Erythroblast (primary cell): ENCODE results near the gene CD74.
A peak's percentile ranks its signal among the peaks of the same experiment; 100 is the strongest.

Experiments
- DNase-seq, 2 experiments: peaks; one replicate each; lab custom pipeline; 2025; lab: John Stamatoyannopoulos, UW
- GATA1 ChIP-seq: IDR thresholded peaks from 2 replicates; pipeline ENCODE4 v1.6.1; 2011; ENCODE audit warnings: low read depth, mild to moderate bottlenecking, control low read depth, low read length, moderate library complexity
- POLR2A ChIP-seq: IDR thresholded peaks from 2 replicates; pipeline ENCODE4 v1.6.1; 2011; ENCODE audit warnings: mild to moderate bottlenecking, low read length

CD74 gene

DNA sequence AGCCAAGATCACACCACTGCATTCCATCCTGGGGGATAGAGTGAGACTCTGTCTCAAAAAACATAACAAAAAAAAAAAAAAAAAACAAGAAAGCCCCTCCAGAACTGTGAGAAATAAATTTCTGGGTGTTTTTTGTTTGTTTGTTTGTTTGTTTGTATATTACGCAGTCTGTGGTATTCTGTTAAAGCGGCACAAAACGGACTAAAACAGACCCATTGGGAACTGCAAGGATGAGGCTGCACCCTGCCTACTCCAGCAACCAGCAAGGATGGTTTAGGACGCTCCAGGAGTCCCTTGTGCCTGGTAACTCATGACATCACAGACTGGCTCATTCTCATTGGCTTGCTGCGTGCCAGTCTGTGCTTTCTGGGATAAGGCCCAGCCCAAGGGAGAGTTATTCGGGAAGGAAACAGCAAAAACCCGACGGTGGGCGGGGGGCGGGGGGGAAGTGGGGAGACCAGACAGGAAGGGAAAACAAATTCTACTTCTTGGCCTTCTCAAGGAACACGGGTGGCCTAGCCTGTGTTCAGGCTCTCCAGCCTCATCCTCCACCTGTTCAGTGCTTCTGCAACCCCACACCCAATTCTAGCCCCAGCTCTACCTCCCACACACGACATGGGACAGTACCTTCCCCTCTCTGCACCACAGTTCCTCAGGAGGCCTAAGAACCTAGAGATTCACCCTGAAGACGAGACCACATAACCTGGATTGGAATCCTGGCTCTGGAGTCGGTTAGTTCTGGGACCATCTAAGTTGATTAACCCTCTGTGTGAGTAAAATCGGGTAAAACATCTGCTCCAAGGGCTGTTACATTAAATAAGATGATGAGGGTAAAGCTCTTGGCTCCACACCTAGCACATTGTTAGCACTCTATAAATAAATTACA lies 2.8 kb downstream of the CD74 start:
- no peak for TF ChIP-seq POLR2A
- TF ChIP-seq GATA1: no peak
- DNase-seq: peak; percentile 60 to 67

DNA sequence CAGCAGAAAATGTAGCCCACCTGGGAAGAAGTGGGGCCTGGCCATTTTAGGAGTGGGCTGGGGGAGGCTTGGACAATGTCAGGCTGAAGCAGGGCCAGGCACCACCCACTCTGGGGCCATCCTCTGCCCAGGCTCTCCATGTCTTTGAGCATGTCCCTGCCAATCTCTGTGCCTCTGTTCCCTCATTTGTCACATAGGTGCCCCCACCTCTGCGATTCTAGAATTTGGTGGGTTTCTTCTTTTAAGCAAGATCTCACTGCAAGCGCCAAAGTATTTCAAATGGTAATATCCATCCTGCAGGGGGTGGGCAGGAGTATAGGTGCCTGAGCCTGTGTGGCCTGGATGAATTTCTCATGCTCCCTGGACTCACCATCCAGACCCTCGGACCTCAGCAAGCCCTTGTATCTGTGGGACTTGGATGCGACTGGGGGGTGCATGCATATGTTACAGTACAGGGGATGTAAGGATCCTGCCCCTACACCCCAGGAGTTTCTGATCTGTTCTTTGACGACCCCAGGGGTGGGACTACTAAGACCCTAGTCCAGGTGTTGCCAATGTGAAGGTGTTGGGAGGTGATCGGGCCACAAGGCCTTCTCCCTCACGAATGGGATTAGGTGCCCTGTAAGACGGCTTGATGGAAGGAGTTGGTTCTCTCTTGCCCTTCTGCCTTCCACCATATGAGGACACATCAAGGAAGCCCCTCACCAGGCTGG lies 4.3 kb downstream of the CD74 start:
- no peak for DNase-seq
- no peak for TF ChIP-seq GATA1
- no peak for TF ChIP-seq POLR2A

DNA sequence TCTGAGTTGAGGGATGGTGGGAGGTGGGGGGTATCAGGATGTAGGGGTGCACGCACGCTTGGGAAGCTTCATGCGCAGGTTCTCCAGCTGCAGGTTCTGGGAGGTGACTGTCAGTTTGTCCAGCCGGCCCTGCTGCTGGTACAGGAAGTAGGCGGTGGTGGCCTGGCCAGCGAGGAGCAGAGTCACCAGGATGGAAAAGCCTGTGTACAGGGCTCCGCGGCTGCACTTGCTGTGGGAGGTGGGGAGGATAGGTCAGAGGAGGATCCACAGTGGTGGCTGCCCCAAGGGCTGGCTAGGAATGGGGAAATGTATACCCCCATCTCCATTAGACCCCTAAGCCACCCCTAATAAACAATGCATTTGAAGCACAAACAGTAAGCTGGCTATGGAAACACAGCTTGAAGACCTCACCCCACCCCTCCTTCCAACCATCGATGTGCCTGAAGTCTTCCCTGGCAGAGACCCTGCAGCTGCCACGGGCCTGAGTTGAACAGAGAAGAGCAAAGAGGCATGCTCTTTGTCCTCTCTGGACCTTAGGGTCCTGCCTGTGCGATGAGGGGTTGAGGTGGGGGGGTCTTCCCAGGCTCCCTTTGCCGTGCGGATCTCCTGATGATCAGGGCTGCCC lies 5.5 kb downstream of the CD74 start:
- no peak for DNase-seq
- TF ChIP-seq GATA1 (no peak), POLR2A (no peak)

DNA sequence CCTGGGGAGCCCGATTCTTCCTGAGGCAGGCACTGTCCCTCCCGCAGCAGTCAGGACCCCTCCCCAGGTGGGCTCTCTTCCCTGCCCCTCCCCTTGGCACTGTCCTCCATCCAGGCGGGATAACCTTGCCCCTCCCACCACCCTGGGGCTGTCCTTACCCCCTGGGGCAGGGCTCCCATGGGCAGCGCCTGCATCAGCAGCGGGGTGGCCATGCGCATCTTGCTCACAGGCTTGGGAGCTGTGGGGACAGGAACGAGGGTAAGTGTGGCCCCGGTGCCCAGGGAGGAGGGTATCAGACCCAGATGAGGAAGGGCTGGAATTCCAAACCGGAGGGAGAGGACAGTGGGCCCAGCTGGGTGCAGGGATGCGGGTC lies 6.0 kb downstream of the CD74 start:
- TF ChIP-seq GATA1 (no peak), POLR2A (no peak)
- DNase-seq: no peak

DNA sequence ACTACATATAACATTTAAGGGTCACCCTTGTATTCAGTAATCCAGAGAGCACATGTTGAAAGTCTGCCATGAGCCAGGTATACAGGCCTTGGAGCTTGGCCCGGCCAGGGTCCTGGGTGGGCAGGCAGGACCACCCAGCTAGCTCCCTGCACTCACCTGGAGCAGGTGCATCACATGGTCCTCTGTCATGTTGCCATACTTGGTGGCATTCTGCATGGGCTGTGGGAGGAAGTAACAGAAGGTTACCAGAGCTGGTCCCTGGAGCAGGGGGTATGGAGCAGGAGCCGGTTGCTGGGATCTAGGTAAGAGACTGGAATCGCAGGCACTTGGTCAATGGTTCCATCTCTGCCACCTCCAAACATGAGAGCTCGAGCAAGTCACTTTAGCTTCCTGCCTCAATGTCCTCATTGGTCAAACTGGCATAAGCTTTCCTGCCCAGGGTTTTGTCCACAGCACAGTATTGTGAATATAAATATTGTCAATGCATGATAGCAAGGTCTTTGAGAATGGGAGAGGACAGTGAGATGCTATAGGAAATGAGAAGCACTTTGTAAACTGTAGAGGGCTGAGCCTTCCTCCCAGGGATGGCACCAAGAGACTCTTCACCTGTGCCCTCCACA lies 6.5 kb downstream of the CD74 start:
- no peak for TF ChIP-seq POLR2A
- no peak for TF ChIP-seq GATA1
- no peak for DNase-seq

DNA sequence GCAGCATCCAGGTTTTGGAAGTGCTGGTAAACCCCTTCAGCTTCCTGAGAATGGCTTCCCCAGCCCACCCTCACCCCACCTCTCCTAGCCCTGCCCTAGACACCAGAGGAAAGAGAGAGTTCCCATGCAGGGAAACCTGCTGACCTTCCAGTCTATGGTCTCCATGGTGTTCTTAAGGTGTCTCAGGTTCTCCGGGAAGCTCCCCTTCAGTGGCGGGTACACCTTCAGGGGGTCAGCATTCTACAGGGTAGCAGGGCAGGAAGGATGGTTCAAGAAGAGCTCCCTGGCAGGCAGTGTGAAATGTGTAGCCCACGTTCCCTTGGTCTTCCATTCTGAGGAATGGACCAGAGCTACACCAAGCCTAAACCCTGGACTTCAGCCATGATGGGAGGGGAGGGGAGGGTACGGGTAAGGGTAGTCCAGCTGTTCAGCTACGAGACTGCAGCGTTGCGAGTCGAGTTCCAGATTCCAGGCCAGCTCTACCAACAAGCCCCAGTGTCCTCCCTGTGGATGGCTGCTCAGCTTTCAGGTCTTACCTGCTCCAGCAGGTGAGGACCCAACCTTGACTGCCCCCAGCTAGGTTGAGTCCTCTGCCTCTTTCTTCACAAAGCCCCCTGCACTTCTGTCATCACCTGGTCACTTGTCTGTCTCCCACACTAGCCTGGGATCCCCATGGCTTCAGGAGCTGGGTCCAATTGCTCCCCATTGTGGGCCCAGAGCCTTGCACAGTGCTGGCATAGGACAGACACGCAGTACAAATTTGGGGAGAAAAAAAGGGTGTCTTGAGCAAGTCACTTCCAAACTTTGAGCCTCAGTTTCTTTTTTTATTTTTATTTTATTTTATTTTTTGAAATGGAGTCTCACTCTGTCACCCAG lies 7.5 kb downstream of the CD74 start:
- TF ChIP-seq GATA1: no peak
- TF ChIP-seq POLR2A: no peak
- no peak for DNase-seq

DNA sequence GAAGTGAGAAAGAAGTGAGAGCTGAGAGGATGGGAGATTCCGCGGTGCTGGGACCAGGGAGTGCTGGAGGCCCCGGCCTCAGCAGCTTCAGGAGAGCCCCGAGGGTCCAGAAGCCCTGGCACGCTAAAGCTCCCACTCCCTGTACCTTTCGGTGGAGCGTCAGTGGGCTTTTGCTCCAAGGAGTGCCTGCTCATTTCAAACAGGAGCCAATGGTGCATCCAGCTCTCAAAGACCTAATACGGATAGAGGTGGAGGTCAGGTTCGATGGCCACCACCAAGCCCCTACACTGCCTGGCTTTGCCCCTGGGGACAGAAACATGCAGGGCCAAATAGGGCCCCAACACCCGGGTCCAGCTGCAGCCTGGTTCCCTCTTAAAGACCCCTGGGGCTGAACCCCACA lies 8.2 kb downstream of the CD74 start:
- no peak for DNase-seq
- TF ChIP-seq POLR2A: no peak
- no peak for TF ChIP-seq GATA1

DNA sequence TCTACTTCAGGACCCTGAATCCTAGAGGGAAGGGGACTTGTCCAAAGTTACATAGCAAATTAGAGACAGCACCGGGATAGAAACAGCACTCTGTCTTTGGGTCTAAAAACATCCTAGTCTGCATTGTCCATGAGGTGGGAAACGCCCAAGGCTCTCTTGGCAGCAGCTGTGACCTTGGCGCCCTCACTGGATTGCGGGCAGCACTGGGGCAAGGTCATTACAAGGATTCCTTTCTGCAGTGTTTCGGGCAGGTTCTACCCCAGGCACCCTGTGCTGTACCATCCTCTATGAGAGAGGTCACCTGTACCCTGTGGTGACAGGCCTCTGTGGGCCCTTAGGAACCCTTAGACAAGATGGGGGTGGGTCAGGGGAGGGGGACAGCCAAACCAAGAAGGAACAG lies 8.6 kb downstream of the CD74 start:
- no peak for DNase-seq
- TF ChIP-seq POLR2A (no peak), GATA1 (no peak)

DNA sequence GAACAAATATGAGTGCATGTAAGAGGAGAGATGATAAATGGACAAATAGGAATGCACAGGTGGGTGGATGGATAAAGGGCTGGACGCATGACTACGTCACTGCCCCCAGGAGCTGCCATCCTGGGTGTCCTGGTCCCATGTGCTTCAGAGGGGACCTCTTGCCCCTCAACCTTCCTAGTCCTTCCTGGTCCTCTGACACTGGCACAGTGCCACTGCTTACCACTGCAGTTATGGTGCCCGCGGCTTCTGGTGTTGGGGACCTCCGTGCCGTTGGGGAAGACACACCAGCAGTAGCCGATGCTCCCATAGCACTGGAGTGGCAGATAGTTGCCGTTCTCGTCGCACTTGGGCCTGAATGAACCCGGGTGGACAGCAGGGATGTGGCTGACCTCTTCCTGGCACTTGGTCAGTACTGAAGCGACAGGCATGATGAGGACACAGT lies 9.8 kb downstream of the CD74 start:
- no peak for TF ChIP-seq POLR2A
- TF ChIP-seq GATA1: no peak
- DNase-seq: no peak

DNA sequence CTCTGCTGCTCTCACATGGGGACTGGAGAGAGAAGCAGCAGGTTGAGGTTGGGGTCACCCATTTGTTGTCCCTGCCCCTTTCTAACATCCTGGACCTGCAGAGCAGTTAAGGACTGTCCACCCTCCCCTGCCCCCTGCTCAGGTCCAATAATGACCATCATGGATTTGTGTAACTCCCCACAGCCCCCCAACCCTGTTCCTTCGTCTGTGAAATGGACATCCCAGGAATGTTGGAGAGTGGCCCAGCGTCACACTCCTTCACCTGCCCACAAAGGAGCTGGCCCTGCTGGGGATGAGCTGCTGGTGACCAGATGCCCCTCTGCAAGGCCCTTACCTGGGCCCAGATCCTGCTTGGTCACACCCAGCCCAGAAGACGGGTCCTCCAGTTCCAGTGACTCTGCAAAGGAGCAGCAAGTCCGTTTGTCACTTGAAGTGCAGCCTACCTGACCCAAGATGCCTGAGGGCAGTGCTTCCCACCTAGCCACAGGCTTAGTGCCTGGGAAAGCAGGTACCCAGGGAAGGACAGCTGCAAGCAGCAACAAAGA lies 10.4 kb downstream of the CD74 start:
- no peak for DNase-seq
- no peak for TF ChIP-seq POLR2A
- TF ChIP-seq GATA1: no peak

DNA sequence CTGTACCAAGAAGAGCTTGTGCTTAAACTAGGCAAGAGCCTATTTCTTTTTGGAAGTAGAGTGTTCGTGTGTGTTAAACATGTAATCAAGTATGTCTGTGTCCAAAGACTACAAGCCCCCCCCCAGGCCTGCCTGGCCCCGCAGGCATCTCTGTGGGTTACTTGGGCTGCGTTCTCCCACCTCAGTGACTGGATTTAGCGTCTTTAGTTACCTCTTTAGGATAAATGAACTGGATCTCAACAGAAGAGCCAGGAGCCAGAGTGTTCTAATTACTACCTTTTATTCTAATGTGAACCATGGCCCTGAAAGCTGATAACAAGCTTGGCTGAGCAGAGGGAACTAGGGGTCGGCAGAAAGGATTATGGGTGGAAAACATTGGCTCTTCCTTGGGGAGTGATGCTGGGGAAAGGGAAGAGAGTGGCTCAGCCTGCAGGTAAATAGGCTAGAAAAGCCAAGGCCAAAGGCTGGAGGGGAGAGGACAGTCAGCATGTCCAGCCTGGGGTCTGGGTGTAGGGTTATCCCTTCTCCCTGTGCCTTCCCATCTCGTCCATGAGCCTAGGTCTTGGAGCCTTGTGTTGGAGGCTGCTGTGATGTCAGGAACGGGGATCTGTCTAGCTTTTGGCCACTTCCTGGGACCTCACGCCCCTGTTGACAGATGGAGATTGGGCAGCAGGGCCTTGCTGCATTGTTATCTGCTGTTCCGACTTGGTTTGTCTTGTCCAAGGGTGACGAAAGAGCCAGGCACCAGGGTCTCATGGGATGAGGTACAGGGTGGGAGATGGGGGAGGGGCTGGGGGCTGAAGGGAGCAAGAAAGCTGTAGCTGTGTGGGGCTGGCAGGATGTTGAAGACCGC lies 11.1 kb downstream of the CD74 start:
- DNase-seq: no peak
- TF ChIP-seq POLR2A: no peak
- no peak for TF ChIP-seq GATA1

DNA sequence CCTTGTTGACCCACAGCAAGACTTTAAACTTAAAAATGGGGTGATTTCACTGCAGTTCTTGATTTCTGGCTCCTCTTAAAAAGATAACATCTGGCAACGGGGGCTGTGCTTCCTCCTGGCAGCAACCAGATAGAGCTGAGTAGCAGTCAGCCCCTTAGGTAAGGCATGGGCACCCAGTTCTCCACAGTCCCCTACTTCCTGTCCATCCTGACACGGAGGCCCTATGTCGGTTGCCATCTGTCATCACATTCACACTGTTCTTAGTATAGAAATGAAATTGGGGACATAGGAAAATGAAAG lies 11.7 kb downstream of the CD74 start:
- TF ChIP-seq GATA1: no peak
- no peak for TF ChIP-seq POLR2A
- peak in 1 of 2 experiments; percentile 16 for DNase-seq

DNA sequence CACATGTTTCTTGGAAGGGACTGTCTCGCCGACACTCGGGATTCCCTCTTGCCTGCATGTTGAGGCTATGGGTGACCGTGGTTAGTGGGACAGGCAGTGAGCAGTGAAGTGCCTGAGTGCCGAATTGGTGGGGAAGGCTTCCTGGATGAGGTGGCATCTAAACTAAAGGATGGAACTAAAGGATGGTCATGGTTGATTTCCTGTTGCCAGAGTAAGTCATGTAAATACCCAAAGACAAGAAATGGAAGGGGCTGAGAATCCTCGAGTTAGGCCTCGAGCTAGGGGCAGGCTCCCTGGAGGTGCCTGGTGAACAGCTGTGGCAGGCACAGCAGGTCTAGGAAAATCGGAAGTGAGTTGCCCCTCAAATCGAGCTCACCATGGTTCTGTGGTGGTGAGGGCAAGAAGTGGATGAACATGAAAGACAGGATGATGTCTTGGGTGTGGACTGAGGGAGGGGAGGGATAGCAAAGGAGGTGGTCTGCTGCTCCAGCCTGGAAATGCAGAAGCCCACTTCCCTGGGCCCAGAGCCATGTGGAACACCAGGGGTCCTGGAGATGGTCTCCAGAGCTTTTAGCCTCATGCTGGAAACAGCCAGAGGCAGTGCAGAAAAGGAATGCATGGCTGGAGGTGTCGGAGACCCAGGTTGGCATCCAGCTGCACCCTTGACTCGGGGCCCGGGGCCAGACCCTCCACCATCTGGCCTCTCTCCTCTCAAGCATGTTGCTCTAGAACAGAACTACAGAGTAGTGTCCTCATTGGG lies 12.2 kb downstream of the CD74 start:
- DNase-seq: no peak
- TF ChIP-seq GATA1 (no peak), POLR2A (no peak)
